OCI-LY7 (cell line): ENCODE data around the gene LRRFIP1. TPM values are rescaled to one million over a fixed set of nuclear protein-coding genes. Genes with fewer than 3 reads are reported as not detected.

Source experiments
- BruUV-seq: library from RNA; stranded (reverse); fragments of 400-500 nt; replicated peaks from 2 replicates; lab custom pipeline; 2021; lab: Mats Ljungman, UMichigan
- CTCF ChIA-PET: fragments of 300-600 bp; sonication (Branson Sonifier 250); formaldehyde crosslinking; loops from one replicate; lab custom pipeline; 2022; ENCODE audit warnings: antibody characterized with exemption; ENCODE audit not compliant: unreplicated experiment; lab: Charles Lee
- POLR2A ChIA-PET: fragments of 300-600 bp; sonication (Branson Sonifier 250); formaldehyde crosslinking; loops from one replicate; lab custom pipeline; 2022; ENCODE audit warnings: antibody characterized with exemption; lab: Charles Lee
- DNase-seq: peaks from one replicate; pipeline ENCODE4 v3.0.0-alpha.2; 2015; ENCODE audit warnings: low spot score
- H2AFZ ChIP-seq: fragments of 200-600 bp; sonication (generic), shearing (Covaris generic); 2 replicates; pipeline ENCODE4 v1.6.1; 2014; ENCODE audit warnings: mild to moderate bottlenecking, antibody characterized with exemption, low read length, moderate library complexity
- H3K27ac ChIP-seq: fragments of 200-600 bp; sonication (generic); 2 replicates; pipeline ENCODE4 v1.5.1; 2014; ENCODE audit warnings: mixed run types, low read depth, mild to moderate bottlenecking, moderate library complexity, low read length, inconsistent platforms; ENCODE audit not compliant: poor library complexity, severe bottlenecking
- H3K36me3 ChIP-seq: fragments of 200-600 bp; sonication (generic); 2 replicates; pipeline ENCODE4 v1.6.1; 2014; ENCODE audit warnings: mild to moderate bottlenecking, antibody characterized with exemption, low read length, moderate library complexity, mixed read lengths; ENCODE audit not compliant: insufficient read depth
- H3K4me1 ChIP-seq: fragments of 200-600 bp; sonication (generic); 2 replicates; pipeline ENCODE4 v1.5.1; 2014; ENCODE audit warnings: mild to moderate bottlenecking, low read length; ENCODE audit not compliant: insufficient read depth, poor library complexity, severe bottlenecking
- H3K4me2 ChIP-seq: fragments of 200-600 bp; sonication (generic); 2 replicates; pipeline ENCODE4 v1.6.1; 2014; ENCODE audit warnings: mild to moderate bottlenecking, low read length
- H3K4me3 ChIP-seq: fragments of 200-600 bp; sonication (generic); 2 replicates; pipeline ENCODE4 v1.5.1; 2014; ENCODE audit warnings: mild to moderate bottlenecking, low read depth, low read length; ENCODE audit not compliant: poor library complexity, severe bottlenecking
- H3K79me2 ChIP-seq: fragments of 200-600 bp; sonication (generic); 2 replicates; pipeline ENCODE4 v1.6.1; 2016; ENCODE audit warnings: low read depth, mild to moderate bottlenecking, low read length, moderate library complexity, mixed read lengths; ENCODE audit not compliant: insufficient read depth
- H3K9me2 ChIP-seq: fragments of 200-600 bp; sonication (generic); 2 replicates; pipeline ENCODE4 v1.6.1; 2016; ENCODE audit warnings: mild to moderate bottlenecking, low read length, mixed read lengths; ENCODE audit not compliant: insufficient read depth
- H3K9me3 ChIP-seq: fragments of 200-600 bp; sonication (generic); 2 replicates; pipeline ENCODE4 v1.6.1; 2014; ENCODE audit warnings: mild to moderate bottlenecking, mixed run types, low read length, mixed read lengths
- H4K20me1 ChIP-seq: fragments of 200-600 bp; sonication (generic); 2 replicates; pipeline ENCODE4 v1.6.1; 2014; ENCODE audit warnings: mild to moderate bottlenecking, antibody characterized with exemption, low read length, moderate library complexity, mixed read lengths; ENCODE audit not compliant: insufficient read depth
- CTCF ChIP-seq: fragments of 200-600 bp; sonication (generic); conservative IDR thresholded peaks from 2 replicates; pipeline ENCODE4 v1.5.1; 2014; ENCODE audit warnings: mild to moderate bottlenecking, antibody characterized with exemption, low read length, moderate library complexity, mixed read lengths
- EZH2phosphoT487 ChIP-seq: fragments of 200-600 bp; sonication (generic); IDR thresholded peaks from 2 replicates; pipeline ENCODE4 v1.6.1; 2018; ENCODE audit warnings: low read depth, borderline replicate concordance, mild to moderate bottlenecking, mixed run types, antibody characterized with exemption, low read length, moderate library complexity, mixed read lengths
- intact Hi-C: fragments of 100-400 bp; cut with micrococcal nuclease; formaldehyde crosslinking; loops from one replicate; pipeline ENCODE4 v1.10.0; 2022; ENCODE audit not compliant: unreplicated experiment
- total RNA-seq, 2 experiments: library from RNA; depleted of rRNA in 1 of 2; stranded (reverse); fragments of >200 nt in 1 of 2; shearing (Covaris generic) in 1 of 2; gene quantifications; 2 replicates each; pipeline ENCODE4 v1.2.3, GENCODE V29; 2014 to 2022

Gene LRRFIP1
- total RNA-seq, 2 experiments from 2014 or later, result 95.7 to 216 TPM

- H3K36me3 ChIP-seq, result no peaks in the 10 kb centered on the region
- no peak overlapping the region for H3K27ac ChIP-seq
- no TSS peak for BruUV-seq
- no peak overlapping the region for H3K4me2 ChIP-seq
- no peak for TF ChIP-seq CTCF
- no peak for TF ChIP-seq EZH2phosphoT487
- H2AFZ ChIP-seq, result no peak overlapping the region
- intact Hi-C loops, result no loop called here
- no peaks in the 10 kb centered on the region for H3K4me1 ChIP-seq
- H3K79me2 ChIP-seq, result no peaks in the 10 kb centered on the region
- no peaks in the 10 kb centered on the region for H4K20me1 ChIP-seq
- ChIA-PET CTCF (no interaction called here), POLR2A (interaction anchor here (0.7 kb wide), 1 partner anchor 9 kb away, joined by 3 read pairs; no protein-coding TSS in a partner anchor)
- no peak for DNase-seq
- H3K9me2 ChIP-seq, result no peaks in the 10 kb centered on the region
- no peaks in the 10 kb centered on the region for H3K9me3 ChIP-seq
- no peak overlapping the region for H3K4me3 ChIP-seq
Measured at GRCh38 chr2:237820421-237820820, 193.0 kb downstream of the LRRFIP1 start.

- H2AFZ ChIP-seq, result no peak overlapping the region
- no peaks in the 10 kb centered on the region for H4K20me1 ChIP-seq
- intact Hi-C loops, result no loop called here
- H3K27ac ChIP-seq, result no peak overlapping the region
- ChIA-PET POLR2A (no interaction called here), CTCF (no interaction called here)
- TF ChIP-seq CTCF, result no peak
- TF ChIP-seq EZH2phosphoT487, result no peak
- H3K4me2 ChIP-seq, result no peak overlapping the region
- no peaks in the 10 kb centered on the region for H3K9me3 ChIP-seq
- no TSS peak for BruUV-seq
- H3K79me2 ChIP-seq, result no peaks in the 10 kb centered on the region
- no peaks in the 10 kb centered on the region for H3K36me3 ChIP-seq
- H3K4me3 ChIP-seq, result no peak overlapping the region
- no peak for DNase-seq
- H3K9me2 ChIP-seq, result no peaks in the 10 kb centered on the region
- no peaks in the 10 kb centered on the region for H3K4me1 ChIP-seq
Measured at GRCh38 chr2:237823544-237823943, 196.2 kb downstream of the LRRFIP1 start.

- no TSS peak for BruUV-seq
- ChIA-PET POLR2A (interaction anchor here (0.7 kb wide), 1 partner anchor 207 kb away, joined by 3 read pairs; no protein-coding TSS in a partner anchor), CTCF (no interaction called here)
- Histone ChIP-seq H3K4me2 (no peak overlapping the region), H3K9me2 (no peaks in the 10 kb centered on the region), H3K79me2 (no peaks in the 10 kb centered on the region), H3K4me3 (no peak overlapping the region), H3K36me3 (no peaks in the 10 kb centered on the region), H2AFZ (no peak overlapping the region), H3K4me1 (no peaks in the 10 kb centered on the region), H3K27ac (no peak overlapping the region), H4K20me1 (no peaks in the 10 kb centered on the region), H3K9me3 (no peaks in the 10 kb centered on the region)
- intact Hi-C loops, result no loop called here
- no peak for DNase-seq
- TF ChIP-seq CTCF, result no peak
- no peak for TF ChIP-seq EZH2phosphoT487
Measured at GRCh38 chr2:237824085-237824484, 196.7 kb downstream of the LRRFIP1 start.
